ENCODE measurements around the gene SFXN4. TPM values are rescaled to one million over a fixed set of nuclear protein-coding genes. Genes with fewer than 3 reads are reported as not detected.

Gene SFXN4
- total and polyA plus RNA-seq, 2 of the 13 experiments (the other 11 are each of a cell fraction or from before 2014, with no cell fraction given): 47.7 to 64.9 TPM

DNA sequence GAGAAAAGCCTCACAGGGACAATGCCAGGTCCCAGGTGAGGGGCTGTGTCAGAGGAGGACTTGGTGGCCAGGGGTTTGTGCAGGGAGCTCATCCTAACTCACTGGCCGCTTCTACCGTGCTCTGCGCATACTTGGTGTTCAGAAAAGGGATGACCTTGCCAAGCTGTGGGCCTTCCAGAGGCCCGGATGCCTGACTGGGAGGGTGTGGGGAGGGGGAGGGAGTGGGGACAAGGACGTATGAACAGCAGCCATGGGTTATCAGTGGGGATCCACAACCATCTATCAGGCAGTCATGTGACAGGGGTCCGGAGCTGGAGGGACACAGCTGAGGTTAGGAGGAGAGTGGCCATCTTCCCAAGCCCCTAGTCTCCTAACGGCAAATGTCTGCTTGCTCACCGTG is 6.2 kb downstream of the SFXN4 start (continued):
- TF ChIP-seq, protein P1, sequence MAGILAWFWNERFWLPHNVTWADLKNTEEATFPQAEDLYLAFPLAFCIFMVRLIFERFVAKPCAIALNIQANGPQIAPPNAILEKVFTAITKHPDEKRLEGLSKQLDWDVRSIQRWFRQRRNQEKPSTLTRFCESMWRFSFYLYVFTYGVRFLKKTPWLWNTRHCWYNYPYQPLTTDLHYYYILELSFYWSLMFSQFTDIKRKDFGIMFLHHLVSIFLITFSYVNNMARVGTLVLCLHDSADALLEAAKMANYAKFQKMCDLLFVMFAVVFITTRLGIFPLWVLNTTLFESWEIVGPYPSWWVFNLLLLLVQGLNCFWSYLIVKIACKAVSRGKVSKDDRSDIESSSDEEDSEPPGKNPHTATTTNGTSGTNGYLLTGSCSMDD (CRISPR knock-in tag; IDR thresholded peaks at IDR 0.05): no peak
- TF ChIP-seq POGZ (CRISPR knock-in tag; IDR thresholded peaks at IDR 0.05): no peak
- no peak for TF ChIP-seq ZNF552 (CRISPR knock-in tag; IDR thresholded peaks at IDR 0.05; ENCODE audit: borderline replicate concordance)
- no peak for TF ChIP-seq MBD4 (IDR thresholded peaks at IDR 0.05; ENCODE audit: borderline replicate concordance, low read length)
- no peak for TF ChIP-seq RELA (CRISPR knock-in tag; IDR thresholded peaks at IDR 0.05)
- TF ChIP-seq ZMAT3 (CRISPR knock-in tag; conservative IDR thresholded peaks at IDR 0.05): no peak
- TF ChIP-seq BRD4 (CRISPR knock-in tag; IDR thresholded peaks at IDR 0.05): no peak

DNA sequence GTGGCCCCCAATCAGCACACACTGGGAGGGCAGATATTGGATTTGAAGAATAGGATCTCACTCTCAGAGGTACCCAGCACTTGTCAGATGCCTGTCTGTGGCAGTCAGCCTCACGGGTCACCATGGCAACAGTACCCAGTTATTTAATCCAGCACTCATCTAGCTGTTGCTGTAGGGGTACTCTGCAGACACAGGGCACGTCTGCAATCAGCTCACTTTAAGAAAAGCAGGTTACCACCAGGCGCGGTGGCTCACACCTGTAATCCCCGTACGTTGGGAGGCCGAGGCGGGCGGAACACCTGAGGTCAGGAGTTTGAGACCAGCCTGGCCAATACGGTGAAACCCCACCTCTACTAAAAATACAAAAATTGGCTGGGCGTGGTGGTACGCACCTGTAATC is 11.9 kb downstream of the SFXN4 start:
- DNase-seq (ENCODE audit: low spot score): no peak
- 96% methylated on average over 10 of the region's 12 CpGs for WGBS (ENCODE audit: low lambda C conversion rate)
- Histone ChIP-seq H3K27ac (ENCODE audit: extremely low read length, insufficient read depth, low read length) (no peak overlapping the region), H3K79me2 (ENCODE audit: insufficient read depth, low read length) (no peaks in the 10 kb centered on the region), H3K4me3 (replicated peaks in 1 of 3; ENCODE audit: insufficient read depth in 1 of 3, low read depth in 2 of 3, low read length in 3 of 3) (no peak overlapping the region), H3K9me3 (ENCODE audit: low read length) (no peaks in the 10 kb centered on the region), H3K27me3 (ENCODE audit: control insufficient read depth in 1 of 2, insufficient read depth in 2 of 2, low read length in 2 of 2) (no peaks in the 10 kb centered on the region; a peak in 1 of 5 replicates), H3K9ac (ENCODE audit: insufficient read depth, low read depth, low read length) (no peak overlapping the region), H3K4me2 (ENCODE audit: low read depth, low read length) (no peak overlapping the region), H2AFZ (ENCODE audit: low read length) (no peak overlapping the region), H3K36me3 (replicated peaks in 1 of 2; ENCODE audit: control insufficient read depth in 1 of 2, insufficient read depth in 2 of 2, low read length in 2 of 2) (peaks cover 18 to 52% of the 10 kb centered on the region in 2 experiments), H3K4me1 (ENCODE audit: insufficient read depth, low read length) (no peaks in the 10 kb centered on the region), H4K20me1 (ENCODE audit: insufficient read depth, low read length) (no peaks in the 10 kb centered on the region)
- intact Hi-C loops (cut with micrococcal nuclease; ENCODE audit: unreplicated experiment): no loop called here
- ChIA-PET CTCF (ENCODE audit: low intra/inter-chr PET ratio, low total read pairs) (no interaction called here), POLR2A (no interaction called here)
- in situ Hi-C loops (cut with HindIII; ENCODE audit: extremely low pct_ligation_motif_present, low pct_unique_long_range_greater_than_20kb): no loop called here
- ATAC-seq: no peak
- no peak for FAIRE-seq
- BruUV-seq (replicated peaks): no TSS peak
- TF ChIP-seq RARG (CRISPR knock-in tag; IDR thresholded peaks at IDR 0.05; ENCODE audit: low read depth): no peak
- TF ChIP-seq IRF9 (CRISPR knock-in tag; IDR thresholded peaks at IDR 0.05; ENCODE audit: borderline replicate concordance): no peak
- TF ChIP-seq JUND (CRISPR knock-in tag; IDR thresholded peaks at IDR 0.05): no peak
- TF ChIP-seq U2AF2 (IDR thresholded peaks at IDR 0.05; ENCODE audit: low read depth, low read length): no peak
- no peak for TF ChIP-seq ISL2 (CRISPR knock-in tag; IDR thresholded peaks at IDR 0.05)
- no peak for TF ChIP-seq ZNF549 (CRISPR knock-in tag; IDR thresholded peaks at IDR 0.05)
- no peak for TF ChIP-seq HNRNPUL1 (IDR thresholded peaks at IDR 0.05; ENCODE audit: low read depth, low read length)
- TF ChIP-seq POLR2G (IDR thresholded peaks at IDR 0.05; ENCODE audit: low read depth, low read length): no peak
- no peak for TF ChIP-seq ZNF280B (CRISPR knock-in tag; IDR thresholded peaks at IDR 0.05; ENCODE audit: borderline replicate concordance)
- TF ChIP-seq TGIF2 (CRISPR knock-in tag; IDR thresholded peaks at IDR 0.05): no peak
- TF ChIP-seq NONO (IDR thresholded peaks at IDR 0.05): no peak
- no peak for TF ChIP-seq NONO (CRISPR knock-in tag; conservative IDR thresholded peaks at IDR 0.05)
- TF ChIP-seq REXO4 (CRISPR knock-in tag; IDR thresholded peaks at IDR 0.05; ENCODE audit: borderline replicate concordance): no peak
- TF ChIP-seq, protein P2, sequence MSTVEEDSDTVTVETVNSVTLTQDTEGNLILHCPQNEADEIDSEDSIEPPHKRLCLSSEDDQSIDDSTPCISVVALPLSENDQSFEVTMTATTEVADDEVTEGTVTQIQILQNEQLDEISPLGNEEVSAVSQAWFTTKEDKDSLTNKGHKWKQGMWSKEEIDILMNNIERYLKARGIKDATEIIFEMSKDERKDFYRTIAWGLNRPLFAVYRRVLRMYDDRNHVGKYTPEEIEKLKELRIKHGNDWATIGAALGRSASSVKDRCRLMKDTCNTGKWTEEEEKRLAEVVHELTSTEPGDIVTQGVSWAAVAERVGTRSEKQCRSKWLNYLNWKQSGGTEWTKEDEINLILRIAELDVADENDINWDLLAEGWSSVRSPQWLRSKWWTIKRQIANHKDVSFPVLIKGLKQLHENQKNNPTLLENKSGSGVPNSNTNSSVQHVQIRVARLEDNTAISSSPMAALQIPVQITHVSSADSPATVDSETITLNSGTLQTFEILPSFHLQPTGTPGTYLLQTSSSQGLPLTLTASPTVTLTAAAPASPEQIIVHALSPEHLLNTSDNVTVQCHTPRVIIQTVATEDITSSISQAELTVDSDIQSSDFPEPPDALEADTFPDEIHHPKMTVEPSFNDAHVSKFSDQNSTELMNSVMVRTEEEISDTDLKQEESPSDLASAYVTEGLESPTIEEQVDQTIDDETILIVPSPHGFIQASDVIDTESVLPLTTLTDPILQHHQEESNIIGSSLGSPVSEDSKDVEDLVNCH (CRISPR knock-in tag; IDR thresholded peaks at IDR 0.05): no peak
